Ovary (tissue), 3 donors: Measurements from ENCODE around the gene EFCC1.

Experiments
- EP300 ChIP-seq: sonication (generic); formaldehyde crosslinking; IDR thresholded peaks from one replicate; pipeline ENCODE4 v1.6.1; 2017; ENCODE audit warnings: antibody characterized with exemption
- TF ChIP-seq, protein P1 (sequence below), 3 donors: fragments of 450-650 bp in 2 of 3; fragments of 200-600 bp in 1 of 3; IDR thresholded peaks; one replicate each; pipeline versions ENCODE4 v1.5.1 to v1.8.0; 2016 to 2022; ENCODE audit warnings: antibody characterized with exemption in 3 of 3, mild to moderate bottlenecking in 1 of 3
- donor health status: DM: no; HTN: no; CAD: no.

DNA sequence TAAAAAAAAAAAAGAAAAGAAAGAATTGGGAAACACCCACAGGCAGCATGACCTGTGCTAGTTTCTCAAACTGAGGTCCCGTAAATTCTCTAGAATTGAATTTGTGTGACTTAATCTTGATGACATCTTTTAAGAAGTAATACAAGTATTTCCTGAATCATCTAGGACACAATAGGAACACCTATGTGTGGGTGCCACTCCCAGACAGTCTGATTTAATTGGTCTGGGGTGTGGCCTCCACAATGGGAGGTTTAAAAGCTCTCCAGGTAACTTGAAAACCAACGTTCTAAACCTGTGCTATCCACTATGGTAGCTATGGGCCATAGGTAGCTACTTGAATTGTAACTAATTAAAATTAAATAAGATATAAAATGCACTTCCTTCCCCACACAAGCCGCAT, 35.3 kb upstream of the EFCC1 start:
- TF ChIP-seq, protein P1, sequence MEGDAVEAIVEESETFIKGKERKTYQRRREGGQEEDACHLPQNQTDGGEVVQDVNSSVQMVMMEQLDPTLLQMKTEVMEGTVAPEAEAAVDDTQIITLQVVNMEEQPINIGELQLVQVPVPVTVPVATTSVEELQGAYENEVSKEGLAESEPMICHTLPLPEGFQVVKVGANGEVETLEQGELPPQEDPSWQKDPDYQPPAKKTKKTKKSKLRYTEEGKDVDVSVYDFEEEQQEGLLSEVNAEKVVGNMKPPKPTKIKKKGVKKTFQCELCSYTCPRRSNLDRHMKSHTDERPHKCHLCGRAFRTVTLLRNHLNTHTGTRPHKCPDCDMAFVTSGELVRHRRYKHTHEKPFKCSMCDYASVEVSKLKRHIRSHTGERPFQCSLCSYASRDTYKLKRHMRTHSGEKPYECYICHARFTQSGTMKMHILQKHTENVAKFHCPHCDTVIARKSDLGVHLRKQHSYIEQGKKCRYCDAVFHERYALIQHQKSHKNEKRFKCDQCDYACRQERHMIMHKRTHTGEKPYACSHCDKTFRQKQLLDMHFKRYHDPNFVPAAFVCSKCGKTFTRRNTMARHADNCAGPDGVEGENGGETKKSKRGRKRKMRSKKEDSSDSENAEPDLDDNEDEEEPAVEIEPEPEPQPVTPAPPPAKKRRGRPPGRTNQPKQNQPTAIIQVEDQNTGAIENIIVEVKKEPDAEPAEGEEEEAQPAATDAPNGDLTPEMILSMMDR (IDR thresholded peaks at IDR 0.05) = no peak
- no peak for TF ChIP-seq EP300
